Vagina (tissue), 2 donors: ENCODE data around the gene TNRC6C.

Experiments used
- CTCF ChIP-seq, 3 experiments: fragments of 450-650 bp in 2 of 3; fragments of 200-600 bp in 1 of 3; sonication (generic) in 1 of 3; IDR thresholded peaks; one replicate each; pipeline ENCODE4 v1.5.1; 2017 to 2019; ENCODE audit warnings: antibody characterized with exemption in 3 of 3, mild to moderate bottlenecking in 2 of 3, moderate library complexity in 2 of 3
- POLR2A ChIP-seq, 2 donors: fragments of 450-650 bp; IDR thresholded peaks; one replicate each; pipeline ENCODE4 v1.6.1; 2017; ENCODE audit warnings: antibody characterized with exemption in 2 of 2, mild to moderate bottlenecking in 2 of 2, moderate library complexity in 2 of 2
- POLR2AphosphoS5 ChIP-seq, 2 donors: sonication (generic); formaldehyde crosslinking; IDR thresholded peaks; one replicate each; pipeline ENCODE4 v1.9.0; 2017; ENCODE audit warnings: antibody characterized with exemption in 2 of 2, mild to moderate bottlenecking in 2 of 2, low read depth in 1 of 2; ENCODE audit not compliant: insufficient read depth in 1 of 2

GRCh38 chr17:78012428-78012827, 53.9 kb downstream of the TNRC6C start:
- no peak for TF ChIP-seq CTCF (IDR thresholded peaks at IDR 0.05)
- no peak for TF ChIP-seq POLR2AphosphoS5 (IDR thresholded peaks at IDR 0.05; ENCODE audit: insufficient read depth in 1 of 2, low read depth in 1 of 2)
- no peak for TF ChIP-seq POLR2A (IDR thresholded peaks at IDR 0.05)
